IPS DF 6.9 (cell line): ENCODE measurements around the gene TMEM232.
A peak's percentile ranks its signal among the peaks of the same experiment; 100 is the strongest.

Experiments used
- DNase-seq: peaks from one replicate; pipeline ENCODE4 v3.0.0-alpha.2; 2013; ENCODE audit warnings: low read depth, low spot score
- H3K27ac ChIP-seq: one replicate; pipeline ENCODE4 v1.5.1; 2013; ENCODE audit warnings: low read length, control low read depth
- H3K27me3 ChIP-seq: 2 replicates; pipeline ENCODE4 v1.6.1; 2013; ENCODE audit warnings: mild to moderate bottlenecking, low read length; ENCODE audit not compliant: control insufficient read depth, insufficient read depth
- H3K36me3 ChIP-seq: 2 replicates; pipeline ENCODE4 v1.6.1; 2013; ENCODE audit warnings: low read length; ENCODE audit not compliant: control insufficient read depth, insufficient read depth
- H3K4me1 ChIP-seq: 2 replicates; pipeline ENCODE4 v1.6.1; 2013; ENCODE audit warnings: low read length; ENCODE audit not compliant: control insufficient read depth, insufficient read depth
- H3K4me3 ChIP-seq: 2 replicates; pipeline ENCODE4 v1.5.1; 2013; ENCODE audit warnings: mild to moderate bottlenecking, low read length
- H3K9me3 ChIP-seq: 2 replicates; pipeline ENCODE4 v1.6.1; 2013; ENCODE audit warnings: low read length, inconsistent platforms; ENCODE audit not compliant: control insufficient read depth, insufficient read depth
- WGBS: extraction: QIAGEN DNeasy Blood & Tissue Kit; methylation state at CpG from one replicate; pipeline ENCODE4 v1.1.7; 2013; ENCODE audit warnings: mixed read lengths, missing lambda C conversion rate; ENCODE audit not compliant: insufficient read length, insufficient coverage; 5-methylcytosine and 5-hydroxymethylcytosine counted together

The TMEM232 gene

DNA sequence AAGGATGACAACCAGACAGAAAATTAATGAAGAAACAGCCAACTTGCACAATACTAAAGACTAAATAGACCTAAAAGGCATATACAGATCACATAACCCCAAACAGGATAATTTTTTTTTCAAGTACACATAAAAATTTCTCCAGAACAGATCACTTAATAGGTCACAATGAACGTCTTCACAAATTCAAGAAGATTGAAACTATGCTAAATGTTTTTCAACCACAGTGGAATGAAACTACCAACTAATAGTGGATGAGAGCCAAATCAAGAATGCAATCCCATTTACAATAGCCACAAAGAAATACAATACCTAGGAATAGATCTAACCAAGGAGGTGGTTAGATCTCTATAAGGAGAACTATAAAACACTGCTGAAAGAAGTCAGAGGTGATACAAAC is 145.8 kb downstream of the TMEM232 start:
- no peaks in the 10 kb centered on the region for H3K9me3 ChIP-seq
- WGBS = no CpG with 5 or more reads among the region's 1 CpG
- no peaks in the 10 kb centered on the region for H3K27me3 ChIP-seq
- DNase-seq = no peak
- H3K4me3 ChIP-seq = no peak overlapping the region
- H3K4me1 ChIP-seq = no peaks in the 10 kb centered on the region
- no peaks in the 10 kb centered on the region for H3K36me3 ChIP-seq
- no peak overlapping the region for H3K27ac ChIP-seq

DNA sequence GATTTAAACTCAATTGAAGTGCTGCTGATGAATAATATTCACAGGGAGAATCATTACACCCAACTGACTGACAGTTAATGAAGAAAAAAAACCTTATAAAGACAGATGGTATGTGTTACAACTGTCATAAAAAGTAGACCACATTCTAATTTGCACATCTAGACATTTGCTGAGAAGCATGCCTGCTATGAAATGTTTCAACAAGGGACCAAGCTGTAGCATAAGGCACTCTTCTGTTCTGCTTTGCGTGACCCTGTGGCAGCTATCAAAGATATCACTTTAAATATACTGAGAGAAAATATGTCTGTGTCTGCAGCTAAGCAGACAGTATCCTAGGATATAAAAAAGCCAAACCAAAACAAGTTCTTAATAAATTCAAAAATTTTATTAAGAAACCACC is 153.7 kb downstream of the TMEM232 start:
- no peaks in the 10 kb centered on the region for H3K4me1 ChIP-seq
- no CpG with 5 or more reads among the region's 1 CpG for WGBS
- no peaks in the 10 kb centered on the region for H3K9me3 ChIP-seq
- no peak overlapping the region for H3K4me3 ChIP-seq
- no peaks in the 10 kb centered on the region for H3K27me3 ChIP-seq
- H3K36me3 ChIP-seq = no peaks in the 10 kb centered on the region
- H3K27ac ChIP-seq = no peak overlapping the region
- no peak for DNase-seq

DNA sequence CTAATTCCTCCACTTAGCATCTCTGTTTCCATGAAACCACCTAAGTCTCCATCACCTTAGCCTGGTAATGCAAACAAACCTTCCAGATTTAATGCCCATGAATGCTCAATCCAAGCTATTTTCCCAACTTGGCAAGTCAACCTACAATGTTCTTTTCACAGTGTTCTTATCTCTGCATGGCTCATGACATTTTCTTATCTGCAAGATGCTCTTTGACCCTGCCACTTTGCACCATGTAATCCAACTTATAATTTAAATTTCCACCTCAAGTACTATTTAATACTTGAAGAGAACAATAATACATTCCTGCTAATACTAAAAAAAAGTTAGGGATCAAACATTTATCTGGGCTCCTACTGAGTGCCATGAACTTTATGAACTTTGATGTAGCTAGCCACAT is 164.3 kb downstream of the TMEM232 start:
- Histone ChIP-seq H3K27me3 (no peaks in the 10 kb centered on the region), H3K27ac (no peak overlapping the region), H3K4me1 (no peaks in the 10 kb centered on the region), H3K9me3 (no peaks in the 10 kb centered on the region), H3K36me3 (no peaks in the 10 kb centered on the region), H3K4me3 (no peak overlapping the region)
- DNase-seq = no peak

DNA sequence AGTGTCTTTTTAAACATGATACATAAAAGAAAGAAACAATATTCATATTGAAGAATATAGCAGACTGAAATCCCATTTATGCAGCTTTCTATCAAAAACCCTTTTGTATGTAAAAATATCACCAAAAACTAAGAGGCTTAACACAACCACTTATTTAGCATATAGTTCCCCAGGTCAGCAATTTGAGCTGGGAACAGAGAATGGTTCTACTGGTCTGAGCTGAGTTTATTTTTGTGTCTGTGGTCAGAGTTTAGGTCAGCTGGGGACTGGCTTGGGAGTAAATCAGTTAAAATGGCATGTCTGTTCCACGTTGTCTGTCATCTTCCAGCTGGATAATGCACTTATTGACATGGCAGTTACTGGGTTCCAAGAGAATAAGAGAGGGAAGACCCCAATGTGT is 165.0 kb downstream of the TMEM232 start:
- DNase-seq = no peak

DNA sequence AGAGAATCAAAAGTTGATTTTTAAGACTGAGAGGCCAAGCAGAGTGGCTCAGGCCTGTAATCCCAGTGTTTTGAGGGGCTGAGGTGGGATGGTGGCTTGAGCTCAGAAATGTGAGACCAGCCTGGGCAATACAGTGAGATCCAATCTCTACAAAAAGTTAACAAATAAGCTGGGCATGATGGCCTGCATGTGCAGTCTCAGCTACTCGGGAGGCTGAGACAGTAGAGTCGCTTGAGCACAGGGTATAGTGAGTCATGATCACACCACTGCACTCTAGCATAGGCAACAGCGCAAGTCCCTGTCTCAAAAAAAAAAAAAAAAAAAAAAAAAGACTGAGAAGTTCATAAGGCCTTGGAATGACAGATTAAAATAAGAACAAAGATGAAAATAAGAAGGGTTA is 177.2 kb downstream of the TMEM232 start:
- H3K9me3 ChIP-seq = no peaks in the 10 kb centered on the region
- no peaks in the 10 kb centered on the region for H3K36me3 ChIP-seq
- no peak overlapping the region for H3K27ac ChIP-seq
- WGBS = no CpG with 5 or more reads among the region's 3 CpGs
- H3K4me1 ChIP-seq = no peaks in the 10 kb centered on the region
- no peak for DNase-seq
- no peak overlapping the region for H3K4me3 ChIP-seq
- no peaks in the 10 kb centered on the region for H3K27me3 ChIP-seq

More for the DNA sequence above, 165.0 kb downstream of the TMEM232 start:
- Histone ChIP-seq H3K36me3 (no peaks in the 10 kb centered on the region), H3K9me3 (no peaks in the 10 kb centered on the region), H3K27me3 (no peaks in the 10 kb centered on the region), H3K4me1 (no peaks in the 10 kb centered on the region), H3K27ac (no peak overlapping the region), H3K4me3 (no peak overlapping the region)
- no CpG with 5 or more reads among the region's 1 CpG for WGBS

DNA sequence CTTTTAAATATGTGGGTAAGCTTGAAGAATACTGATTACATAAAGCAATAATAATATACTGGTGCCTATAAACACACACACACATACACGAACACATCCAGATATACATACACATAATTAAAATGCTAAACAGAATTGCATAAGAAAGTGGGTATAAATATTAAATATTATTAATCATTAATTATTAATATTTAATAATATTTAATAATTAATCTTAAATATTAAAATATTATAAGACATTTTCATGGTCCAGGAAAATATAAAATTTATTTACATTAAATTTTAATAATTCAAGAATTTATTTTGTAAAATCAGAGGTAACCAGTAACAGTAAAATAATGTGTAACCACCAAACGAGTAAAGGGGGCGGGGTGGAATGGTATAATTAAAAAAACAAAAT is 178.3 kb downstream of the TMEM232 start:
- no CpG with 5 or more reads among the region's 3 CpGs for whole genome bisulfite sequencing

DNA sequence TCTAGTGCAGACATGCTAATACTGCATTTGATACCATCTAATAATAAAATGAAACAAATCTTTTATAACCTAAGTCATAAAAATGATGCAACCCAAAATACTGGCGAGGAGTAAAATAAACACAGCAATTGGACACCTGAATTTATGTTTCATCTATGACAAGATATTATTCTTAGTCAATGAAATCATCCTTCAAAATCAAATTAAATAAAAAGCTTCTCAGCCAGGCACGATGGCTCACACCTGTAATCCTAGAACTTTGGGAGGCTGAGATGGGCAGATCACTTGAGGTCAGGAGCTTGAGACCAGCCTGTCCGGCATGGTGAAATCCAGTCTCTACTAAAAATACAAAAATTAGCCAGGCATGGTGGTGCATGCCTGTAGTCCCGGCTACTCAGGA is 179.0 kb downstream of the TMEM232 start:
- H3K4me3 ChIP-seq = no peak overlapping the region
- H3K36me3 ChIP-seq = no peaks in the 10 kb centered on the region
- no peak for DNase-seq
- no peak overlapping the region for H3K27ac ChIP-seq
- no peaks in the 10 kb centered on the region for H3K27me3 ChIP-seq
- no CpG with 5 or more reads among the region's 4 CpGs for WGBS
- no peaks in the 10 kb centered on the region for H3K4me1 ChIP-seq
- no peaks in the 10 kb centered on the region for H3K9me3 ChIP-seq

More for the DNA sequence above, 178.3 kb downstream of the TMEM232 start:
- Histone ChIP-seq H3K36me3 (no peaks in the 10 kb centered on the region), H3K27me3 (no peaks in the 10 kb centered on the region), H3K27ac (no peak overlapping the region), H3K4me1 (no peaks in the 10 kb centered on the region), H3K4me3 (no peak overlapping the region), H3K9me3 (no peaks in the 10 kb centered on the region)
- no peak for DNase-seq

DNA sequence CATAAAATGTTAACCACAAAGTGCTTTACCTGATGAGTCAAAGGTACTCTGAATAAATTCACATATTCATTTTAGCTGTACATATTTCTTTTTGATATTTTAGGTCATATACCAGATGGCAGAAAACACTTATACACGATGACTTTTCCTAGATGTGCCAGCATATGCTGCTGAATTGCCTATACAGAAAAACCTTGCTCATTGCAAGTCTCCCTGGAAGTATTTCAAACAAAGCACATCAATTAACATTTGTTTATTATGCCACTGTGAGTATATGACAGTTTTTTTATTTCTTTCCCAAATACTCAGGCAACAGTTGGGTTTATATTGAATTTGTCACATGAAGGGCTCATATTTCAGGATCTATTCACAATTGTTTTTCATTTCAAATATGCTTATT is 180.8 kb downstream of the TMEM232 start:
- H3K4me1 ChIP-seq = no peaks in the 10 kb centered on the region
- DNase-seq = no peak
- H3K27me3 ChIP-seq = no peaks in the 10 kb centered on the region
- no CpG with 5 or more reads among the region's 1 CpG for WGBS
- no peaks in the 10 kb centered on the region for H3K9me3 ChIP-seq
- no peak overlapping the region for H3K4me3 ChIP-seq
- H3K36me3 ChIP-seq = no peaks in the 10 kb centered on the region
- H3K27ac ChIP-seq = no peak overlapping the region

DNA sequence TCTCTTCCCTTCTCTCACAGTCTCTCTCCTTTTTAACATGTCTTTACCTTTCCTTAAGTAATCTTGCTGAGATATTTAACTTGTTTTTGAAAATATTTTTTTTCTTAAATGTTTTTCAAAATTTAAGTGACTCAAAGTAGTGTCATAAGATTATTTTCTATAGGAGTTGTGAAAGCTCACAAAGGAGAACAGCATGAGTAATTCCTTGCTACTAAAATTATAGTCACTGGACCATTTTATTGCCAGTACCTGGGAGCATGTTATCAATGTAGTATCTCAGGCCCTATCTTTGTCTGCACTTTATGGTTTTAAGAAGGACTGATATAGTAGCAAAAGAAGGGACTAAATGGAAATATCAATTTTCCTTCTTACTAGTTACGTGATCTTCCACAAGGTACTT is 181.9 kb downstream of the TMEM232 start:
- Histone ChIP-seq H3K36me3 (no peaks in the 10 kb centered on the region), H3K27ac (no peak overlapping the region), H3K27me3 (no peaks in the 10 kb centered on the region), H3K9me3 (no peaks in the 10 kb centered on the region), H3K4me3 (no peak overlapping the region), H3K4me1 (no peaks in the 10 kb centered on the region)
- DNase-seq = no peak
- no CpG with 5 or more reads among the region's 1 CpG for WGBS

DNA sequence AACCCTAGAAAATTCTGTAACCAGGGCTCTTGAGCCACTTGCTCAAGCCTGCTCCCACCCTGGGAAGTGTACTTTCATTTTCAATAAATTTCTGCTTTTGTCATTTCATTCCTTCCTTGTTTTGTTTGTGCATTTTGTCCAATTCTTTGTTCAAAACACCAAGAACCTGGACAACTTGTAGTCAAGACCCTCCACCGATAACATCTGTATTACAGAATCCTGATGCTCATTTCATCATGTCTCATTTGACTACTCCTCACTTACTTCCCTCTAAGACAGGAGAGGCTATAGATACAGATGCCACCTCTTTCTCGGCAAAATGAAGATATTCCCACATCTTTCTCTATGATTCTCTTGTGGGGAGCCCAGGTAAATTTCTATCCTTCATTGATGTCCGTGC is 183.5 kb downstream of the TMEM232 start:
- no peak for DNase-seq
- Histone ChIP-seq H3K4me1 (no peaks in the 10 kb centered on the region), H3K36me3 (no peaks in the 10 kb centered on the region), H3K9me3 (no peaks in the 10 kb centered on the region), H3K27me3 (no peaks in the 10 kb centered on the region), H3K27ac (no peak overlapping the region), H3K4me3 (no peak overlapping the region)
- WGBS = no CpG with 5 or more reads among the region's 3 CpGs

DNA sequence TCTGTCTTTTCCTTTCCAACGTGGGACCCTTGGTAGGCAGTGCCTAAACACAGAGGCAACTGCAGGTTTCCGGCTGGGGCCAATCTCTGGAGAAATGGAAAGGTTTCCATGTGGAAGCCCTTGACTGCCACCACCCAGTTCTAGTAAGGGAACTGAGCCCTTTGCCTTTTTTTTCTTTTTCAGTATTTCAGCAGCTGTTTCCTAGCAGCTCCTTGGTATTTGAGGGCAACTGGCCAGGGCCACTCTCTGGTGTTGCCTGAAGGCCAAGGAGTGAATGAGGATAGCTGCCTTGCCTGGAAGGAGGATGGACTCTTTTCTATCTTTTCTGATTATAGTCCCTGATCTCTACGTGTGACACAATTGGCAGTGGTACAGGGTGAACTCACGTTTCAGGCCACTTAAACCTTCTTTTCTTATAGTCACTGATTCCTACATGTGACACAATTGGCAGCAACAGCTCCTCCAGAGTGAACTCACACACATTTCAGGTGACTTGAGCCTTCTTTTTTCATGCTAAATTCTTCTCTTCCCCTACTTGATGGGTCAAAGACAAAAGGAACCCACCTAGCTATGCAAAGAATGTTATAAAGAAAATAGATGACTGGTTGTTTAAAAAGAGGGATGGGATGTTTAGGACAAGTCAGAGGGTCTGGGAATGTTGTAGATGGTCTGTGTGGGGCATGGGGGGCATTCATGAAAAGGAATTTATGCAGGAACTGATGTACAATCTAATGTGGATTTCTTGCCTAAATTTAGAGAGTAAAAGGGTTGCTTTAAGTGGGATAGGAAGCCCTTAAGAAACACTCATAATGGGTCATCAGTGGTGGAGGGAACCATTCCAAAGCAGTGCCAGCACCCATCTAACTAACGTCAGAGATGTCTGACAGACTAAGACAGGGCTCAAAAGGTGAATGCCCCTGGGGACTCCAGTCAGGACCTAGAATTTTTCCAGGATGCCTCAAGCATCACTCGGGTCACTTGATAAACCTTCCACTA is 190.1 kb downstream of the TMEM232 start:
- H3K4me1 ChIP-seq = peaks cover 3% of the 10 kb centered on the region; the same call in 1 of the 2 replicates
- WGBS = no CpG with 5 or more reads among the region's 6 CpGs
- H3K27me3 ChIP-seq = no peaks in the 10 kb centered on the region
- H3K9me3 ChIP-seq = no peaks in the 10 kb centered on the region
- H3K4me3 ChIP-seq = no peak overlapping the region
- H3K27ac ChIP-seq = peak overlapping the region; percentile 94
- peak; percentile 84 for DNase-seq
- H3K36me3 ChIP-seq = no peaks in the 10 kb centered on the region
